Right cardiac atrium (tissue), 5 donors: ENCODE data around the gene NKAIN2. TPM values are rescaled to one million over a fixed set of nuclear protein-coding genes. Genes with fewer than 3 reads are reported as not detected.

Source experiments
- ATAC-seq, 2 donors: fragments of 200-7000 bp; cut with Tn5 transposase; one replicate each; pipeline versions ENCODE4 v1.8.0 to v1.9.1; 2020; ENCODE audit warnings: moderate library complexity in 2 of 2, mild to moderate bottlenecking in 1 of 2
- DNase-seq, 3 donors: peaks; one replicate each; pipeline ENCODE4 v3.0.0-alpha.2; 2020
- H3K27ac ChIP-seq: one replicate; pipeline ENCODE4 v1.5.1; 2013; ENCODE audit warnings: mild to moderate bottlenecking, low read length, control low read depth, moderate library complexity
- H3K27me3 ChIP-seq: one replicate; pipeline ENCODE4 v1.6.1; 2013; ENCODE audit not compliant: control insufficient read depth, insufficient read depth
- H3K4me1 ChIP-seq: one replicate; pipeline ENCODE4 v1.6.1; 2013; ENCODE audit warnings: low read length; ENCODE audit not compliant: control insufficient read depth, insufficient read depth
- H3K4me3 ChIP-seq: one replicate; pipeline ENCODE4 v1.5.1; 2013; ENCODE audit warnings: low read length, control low read depth
- H3K9me3 ChIP-seq: one replicate; pipeline ENCODE4 v1.6.1; 2013; ENCODE audit warnings: low read length; ENCODE audit not compliant: control insufficient read depth
- WGBS: extraction: QIAGEN DNeasy Blood & Tissue Kit; methylation state at CpG from one replicate; pipeline ENCODE4 v1.1.7; 2013; 5-methylcytosine and 5-hydroxymethylcytosine counted together
- intact Hi-C, 4 donors: fragments of 100-400 bp; cut with DNase I; formaldehyde crosslinking; loops; one replicate each; pipeline versions ENCODE4 v1.11.0 to v1.14.0; 2022 to 2023
- polyA plus RNA-seq: library from polyadenylated mRNA; stranded (reverse); fragments of 200-250 nt; gene quantifications from one replicate; pipeline ENCODE4 v1.2.3, GENCODE V29; 2013
- total RNA-seq, 4 donors: library from RNA; stranded (reverse); fragmentation: NEBNext Ultra II Directional; extraction: Animal tissue kit (Norgen Biotek cat#: 25700); gene quantifications; one replicate each; pipeline ENCODE4 v1.2.1, GENCODE V29; 2021
- donor health status: healthy with polysubstance abuse.
- donor health status: DM: no; HTN: yes; CAD: no.
- donor health status: DM: no; HTN: no; CAD: no.
- donor health status: DM: no; HTN: yes; CAD: no; lungs with severe emphysema.
- donor health status: DM: yes; HTN: yes; CAD: no.

Gene NKAIN2
- total and polyA plus RNA-seq, 5 donors = 1.3 to 2.7 (median 1.5) TPM

DNA sequence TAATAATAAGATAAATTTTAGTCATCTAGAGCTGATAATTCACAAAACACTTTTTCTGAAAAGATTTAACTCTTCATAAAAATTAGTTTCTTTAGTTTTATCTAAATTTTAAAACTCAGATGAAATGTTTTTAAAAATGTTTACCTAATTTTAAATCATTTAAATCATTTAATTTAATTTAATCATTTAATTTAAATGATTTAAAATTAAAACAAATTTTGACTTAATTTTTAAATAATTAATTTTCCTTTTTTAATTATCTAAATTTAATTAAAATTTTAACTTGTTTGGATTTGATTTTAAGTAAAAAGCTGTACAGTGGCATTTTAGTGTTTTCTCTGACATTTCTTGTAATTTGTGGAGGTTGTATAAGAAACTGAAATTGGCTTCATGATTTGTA lies 1026.8 kb downstream of the NKAIN2 start:
- Histone ChIP-seq H3K27ac (no peak overlapping the region), H3K4me1 (no peaks in the 10 kb centered on the region), H3K27me3 (no peaks in the 10 kb centered on the region), H3K9me3 (no peaks in the 10 kb centered on the region), H3K4me3 (no peak overlapping the region)
- DNase-seq (no peak), ATAC-seq (no peak)
- intact Hi-C loops = no loop called here

DNA sequence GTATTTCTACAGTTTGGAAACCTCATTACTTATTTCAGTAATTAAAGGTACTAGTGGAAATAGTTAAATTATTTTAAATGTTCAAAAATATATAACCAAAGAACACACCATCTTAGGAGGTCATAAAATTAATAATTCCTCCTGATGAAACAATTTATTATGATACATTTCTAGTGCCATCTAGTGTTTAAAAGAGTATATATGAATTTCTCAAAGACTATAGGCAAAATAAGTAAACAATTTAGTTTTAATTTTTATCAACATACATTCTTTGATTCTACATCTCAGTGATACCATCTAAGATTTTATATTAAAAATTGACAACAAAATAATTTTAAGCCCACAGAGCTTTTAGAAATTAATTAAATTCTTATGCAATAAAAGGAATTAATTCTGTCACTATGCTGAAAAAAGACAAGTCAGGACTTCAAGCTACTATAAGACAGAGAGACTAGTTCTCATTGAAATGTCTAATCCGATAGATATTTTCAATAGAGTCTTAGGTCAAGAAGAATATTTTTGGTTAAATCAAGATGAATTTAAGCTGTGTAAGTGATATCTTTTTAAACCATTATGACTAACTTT lies 1050.8 kb downstream of the NKAIN2 start:
- ATAC-seq (no peak), DNase-seq (no peak)
- Histone ChIP-seq H3K9me3 (no peaks in the 10 kb centered on the region), H3K4me3 (no peak overlapping the region), H3K4me1 (no peaks in the 10 kb centered on the region), H3K27ac (no peak overlapping the region), H3K27me3 (no peaks in the 10 kb centered on the region)
- intact Hi-C loops = no loop called here
- 84% methylated on average over 1 of the region's 1 CpG for WGBS

DNA sequence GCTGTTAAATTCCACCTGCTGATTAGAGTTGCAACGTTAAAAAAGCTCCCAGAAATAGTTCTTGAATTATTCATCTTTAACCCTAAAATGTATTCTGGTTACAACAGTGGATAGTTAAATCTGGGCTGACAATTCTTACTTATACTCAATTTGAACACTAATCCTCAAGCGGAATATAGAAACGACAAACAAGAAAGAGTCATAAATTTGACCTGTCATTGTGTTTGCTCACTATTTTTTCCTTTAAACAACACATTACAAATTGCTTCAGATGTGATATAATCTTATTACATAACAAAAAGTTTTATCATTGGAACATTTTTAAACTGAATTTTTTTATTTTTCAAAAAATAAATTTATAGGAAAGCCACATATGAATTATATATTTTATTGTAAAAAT lies 1054.1 kb downstream of the NKAIN2 start:
- ATAC-seq (no peak), DNase-seq (no peak)
- Histone ChIP-seq H3K27ac (no peak overlapping the region), H3K4me3 (no peak overlapping the region), H3K4me1 (no peaks in the 10 kb centered on the region), H3K9me3 (no peaks in the 10 kb centered on the region), H3K27me3 (no peaks in the 10 kb centered on the region)
- WGBS = 64% methylated on average over 3 of the region's 3 CpGs
- intact Hi-C loops = no loop called here

DNA sequence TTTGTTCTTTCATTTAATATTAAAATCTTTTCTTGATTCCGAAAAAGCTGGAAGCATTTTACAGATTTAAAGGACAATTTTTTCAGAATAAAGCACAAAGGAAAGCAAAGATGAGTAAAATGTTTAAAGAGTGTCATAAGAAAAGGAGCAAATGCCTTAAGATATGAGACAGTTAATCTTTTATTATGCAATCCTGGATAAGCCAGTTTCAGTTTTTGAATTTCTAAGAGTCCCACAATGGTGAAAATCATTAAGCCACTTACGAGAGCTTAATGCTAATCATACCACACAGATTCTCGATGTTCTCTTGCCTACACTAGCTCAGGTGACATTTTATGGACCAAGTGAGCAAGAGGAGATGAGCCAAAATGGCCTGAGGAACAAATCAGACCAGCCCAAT lies 1054.9 kb downstream of the NKAIN2 start:
- intact Hi-C loops = no loop called here
- H3K4me1 ChIP-seq = no peaks in the 10 kb centered on the region
- H3K27me3 ChIP-seq = no peaks in the 10 kb centered on the region
- H3K27ac ChIP-seq = no peak overlapping the region
- H3K4me3 ChIP-seq = no peak overlapping the region
- 84% methylated on average over 3 of the region's 3 CpGs for WGBS
- ATAC-seq = no peak
- H3K9me3 ChIP-seq = no peaks in the 10 kb centered on the region
- DNase-seq = no peak

DNA sequence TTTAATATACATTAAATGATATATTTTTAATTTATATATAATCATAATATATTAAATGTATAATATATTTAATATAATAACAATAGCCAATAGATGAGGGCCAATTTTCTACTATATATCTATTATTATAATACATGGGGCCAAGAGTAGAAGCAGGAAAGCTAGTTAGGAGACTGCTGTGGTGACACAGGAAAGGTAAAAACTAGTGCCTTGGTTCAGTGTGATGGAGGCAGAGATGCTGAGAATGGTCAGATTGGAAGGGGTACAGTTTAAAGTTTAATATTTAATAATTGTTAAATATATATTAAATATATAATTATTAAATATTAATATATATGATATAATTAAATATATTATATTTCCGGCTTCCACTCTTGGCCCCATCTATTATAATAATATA lies 1055.7 kb downstream of the NKAIN2 start:
- no peaks in the 10 kb centered on the region for H3K9me3 ChIP-seq
- H3K4me1 ChIP-seq = no peaks in the 10 kb centered on the region
- intact Hi-C loops = no loop called here
- no peak overlapping the region for H3K27ac ChIP-seq
- WGBS = 97% methylated on average over 1 of the region's 1 CpG
- no peak overlapping the region for H3K4me3 ChIP-seq
- ATAC-seq (no peak), DNase-seq (no peak)
- no peaks in the 10 kb centered on the region for H3K27me3 ChIP-seq

DNA sequence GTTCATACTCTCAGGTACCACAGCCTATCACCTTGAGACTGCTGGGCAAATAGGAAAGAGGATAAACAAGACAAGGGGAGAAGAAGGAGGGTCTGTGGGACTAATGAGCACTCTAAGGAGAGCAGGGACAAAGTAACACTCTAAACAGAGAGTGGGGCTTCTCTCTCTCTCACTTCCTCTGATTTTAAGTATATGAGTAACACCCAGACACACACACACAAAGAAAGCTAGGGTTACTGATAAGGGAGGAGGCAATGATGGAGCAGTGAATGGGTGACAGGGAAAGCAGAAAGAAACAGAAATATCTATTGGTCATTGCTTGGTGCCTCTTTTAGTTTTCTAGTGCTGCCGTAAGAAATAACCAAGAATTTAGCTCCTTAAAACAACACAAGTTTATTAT lies 1062.4 kb downstream of the NKAIN2 start:
- Histone ChIP-seq H3K27me3 (no peaks in the 10 kb centered on the region), H3K4me3 (no peak overlapping the region), H3K27ac (no peak overlapping the region), H3K4me1 (no peaks in the 10 kb centered on the region), H3K9me3 (no peaks in the 10 kb centered on the region)
- DNase-seq (no peak), ATAC-seq (no peak)
- 69% methylated on average over 1 of the region's 1 CpG for WGBS
- intact Hi-C loops = loop anchor here in 1 of 4 donors (5.0 kb wide), 1 partner anchor 246 kb away; no protein-coding TSS in a partner anchor

DNA sequence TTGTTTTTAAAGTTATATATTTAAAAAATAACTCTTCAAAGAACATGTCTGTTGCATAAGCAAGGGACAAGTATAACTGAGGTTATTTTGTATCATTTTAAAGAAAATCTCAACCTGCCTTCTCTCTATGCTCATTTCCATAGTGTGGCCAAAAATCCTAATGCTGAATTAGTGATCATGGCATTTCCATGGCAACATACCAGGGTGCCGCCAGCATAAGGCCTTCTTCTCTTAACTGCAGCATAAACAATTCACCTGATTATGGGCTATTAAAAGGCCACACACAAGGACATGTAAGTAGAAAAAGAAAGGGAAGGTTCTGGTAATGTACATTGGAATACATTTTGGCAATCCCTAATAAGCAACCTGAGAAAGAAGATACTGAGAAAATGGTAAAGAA lies 1063.5 kb downstream of the NKAIN2 start:
- DNase-seq (no peak), ATAC-seq (no peak)
- Histone ChIP-seq H3K4me3 (no peak overlapping the region), H3K9me3 (no peaks in the 10 kb centered on the region), H3K4me1 (no peaks in the 10 kb centered on the region), H3K27me3 (no peaks in the 10 kb centered on the region), H3K27ac (no peak overlapping the region)
- intact Hi-C loops = loop anchor here in 1 of 4 donors (5.0 kb wide), 1 partner anchor 245 kb away; no protein-coding TSS in a partner anchor
- WGBS = 97% methylated on average over 1 of the region's 1 CpG

DNA sequence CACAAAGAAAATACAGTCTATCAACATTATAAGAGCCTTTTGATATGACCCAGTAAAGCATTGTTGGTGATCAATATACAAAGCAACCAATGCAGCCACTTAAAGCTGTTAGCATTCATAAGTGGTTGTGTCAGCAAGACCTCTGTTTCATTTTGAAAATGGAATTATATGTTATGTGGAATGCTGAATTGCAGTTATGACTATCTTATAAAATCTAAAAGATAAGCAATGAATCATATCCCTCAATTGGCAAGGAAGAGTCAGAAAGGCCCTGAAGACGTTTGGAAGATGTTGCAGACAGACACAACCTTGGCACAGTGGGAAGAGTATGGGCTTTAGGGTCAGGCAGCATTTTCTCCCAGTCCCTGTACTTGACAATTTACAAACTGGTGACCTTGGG lies 1064.8 kb downstream of the NKAIN2 start:
- intact Hi-C loops = loop anchor here in 1 of 4 donors (5.0 kb wide), 1 partner anchor 244 kb away; no protein-coding TSS in a partner anchor
- ATAC-seq = no peak
- Histone ChIP-seq H3K27ac (no peak overlapping the region), H3K27me3 (no peaks in the 10 kb centered on the region), H3K4me1 (no peaks in the 10 kb centered on the region), H3K9me3 (no peaks in the 10 kb centered on the region), H3K4me3 (no peak overlapping the region)
- 31% methylated on average over 1 of the region's 1 CpG for WGBS
- DNase-seq = no peak

DNA sequence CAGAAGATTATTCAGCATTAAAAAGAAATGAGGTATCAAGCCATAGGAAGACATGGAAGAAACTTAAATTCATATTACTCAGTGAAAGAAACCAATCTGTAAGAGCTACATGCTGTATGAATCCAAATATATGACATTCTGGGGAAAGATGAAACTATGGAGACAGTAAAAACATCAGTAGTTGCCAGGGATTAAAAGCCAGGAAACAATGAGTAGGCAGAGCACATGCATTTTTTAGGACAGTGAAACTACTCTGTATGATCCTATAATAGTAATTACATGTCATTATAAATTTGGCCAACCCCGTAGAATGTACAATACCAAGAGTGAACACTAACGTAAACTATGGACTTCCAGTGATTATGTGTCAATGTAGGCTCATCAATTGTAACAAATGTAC lies 1065.8 kb downstream of the NKAIN2 start:
- 48% methylated on average over 2 of the region's 2 CpGs for WGBS
- intact Hi-C loops = loop anchor here in 1 of 4 donors (5.0 kb wide), 1 partner anchor 243 kb away; no protein-coding TSS in a partner anchor
- no peak for DNase-seq
- Histone ChIP-seq H3K9me3 (no peaks in the 10 kb centered on the region), H3K4me1 (no peaks in the 10 kb centered on the region), H3K27ac (no peak overlapping the region), H3K4me3 (no peak overlapping the region), H3K27me3 (no peaks in the 10 kb centered on the region)
- no peak for ATAC-seq

DNA sequence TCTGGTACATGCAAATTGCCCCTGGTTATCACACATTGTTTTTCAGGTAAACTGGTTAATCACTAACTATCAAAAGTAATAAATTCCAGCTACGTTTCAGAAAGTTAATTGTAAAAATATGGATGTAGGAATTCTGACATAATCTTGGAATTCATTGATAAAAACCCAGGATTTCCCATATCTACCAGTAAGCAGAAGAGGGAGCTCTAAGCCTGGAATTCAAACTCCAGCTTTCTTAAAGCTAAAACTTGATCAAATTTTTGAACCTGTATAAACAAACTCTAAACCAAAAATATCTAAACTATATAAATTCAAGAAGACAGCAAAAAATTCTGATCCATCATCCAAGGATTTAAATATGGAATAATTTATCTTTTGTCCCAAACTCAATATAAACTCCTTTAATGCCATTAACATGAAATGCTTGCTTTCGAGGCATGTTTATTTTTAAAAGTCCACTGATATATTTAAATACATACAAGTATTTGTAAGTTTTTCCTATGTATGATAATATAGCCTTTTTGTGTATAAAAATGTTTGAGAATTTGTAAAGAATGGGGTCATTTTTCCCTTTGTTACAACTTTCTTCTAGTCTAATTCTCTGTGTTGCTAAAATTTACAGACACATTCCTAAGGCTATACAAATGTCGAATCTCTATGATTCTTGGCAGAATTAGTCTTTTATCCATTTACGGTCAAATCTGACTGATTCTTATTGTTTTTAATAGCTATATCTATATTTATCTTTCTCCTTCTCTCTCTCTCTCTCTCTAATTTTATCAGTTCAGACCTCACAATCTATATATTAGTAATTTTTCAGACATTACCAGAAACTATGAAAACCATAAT lies 1067.2 kb downstream of the NKAIN2 start:
- WGBS = 41% methylated on average over 4 of the region's 4 CpGs
- Histone ChIP-seq H3K4me1 (no peaks in the 10 kb centered on the region), H3K27ac (no peak overlapping the region), H3K27me3 (no peaks in the 10 kb centered on the region), H3K9me3 (no peaks in the 10 kb centered on the region), H3K4me3 (no peak overlapping the region)
- intact Hi-C loops = loop anchor here in 3 of 4 donors (2.0 to 10.0 kb wide), 2 partner anchors 94 to 242 kb away; partner anchors contain the start of gene RNF217 (in 1 of the 3)
- ATAC-seq = no peak
- no peak for DNase-seq

DNA sequence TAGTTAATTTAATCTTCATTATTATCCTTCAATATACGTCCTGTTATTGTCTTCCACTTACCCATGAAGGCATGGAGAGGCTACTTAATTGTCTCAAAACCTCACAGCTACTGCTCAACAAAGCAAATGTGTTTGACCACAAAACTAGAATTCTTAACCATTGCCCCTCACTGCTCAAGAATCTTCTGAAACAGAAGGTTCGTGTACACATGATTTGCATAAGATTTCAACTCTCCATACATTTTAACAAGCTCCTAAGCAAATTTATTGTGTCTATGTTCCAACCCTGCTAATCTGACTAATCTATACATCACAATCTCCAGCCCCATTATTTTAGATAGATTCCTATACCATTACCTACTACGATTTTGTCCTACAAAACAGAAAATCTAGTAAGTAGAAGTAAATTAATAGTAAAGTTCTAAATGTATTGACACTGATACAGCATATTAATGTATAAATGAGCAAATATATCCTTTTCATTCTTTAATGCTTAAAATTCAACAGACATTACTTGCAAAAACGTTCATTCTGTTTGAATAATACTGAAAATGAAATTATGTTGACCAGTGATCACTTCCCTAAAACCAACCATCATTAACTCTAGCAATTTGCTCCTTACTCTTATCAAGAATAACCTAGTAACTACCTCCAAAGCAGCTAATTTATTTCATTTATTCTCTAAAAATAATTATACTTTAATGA lies 1068.8 kb downstream of the NKAIN2 start:
- H3K27ac ChIP-seq = no peak overlapping the region
- DNase-seq = no peak
- H3K9me3 ChIP-seq = no peaks in the 10 kb centered on the region
- intact Hi-C loops = loop anchor here in 1 of 4 donors (10.0 kb wide), 1 partner anchor 92 kb away; the partner anchor contains the start of gene RNF217
- H3K27me3 ChIP-seq = no peaks in the 10 kb centered on the region
- H3K4me3 ChIP-seq = no peak overlapping the region
- ATAC-seq = no peak
- WGBS = 71% methylated on average over 4 of the region's 4 CpGs
- H3K4me1 ChIP-seq = no peaks in the 10 kb centered on the region
